A673 (cell line): ENCODE results near the gene ZNF3. TPM values are rescaled to one million over a fixed set of nuclear protein-coding genes. Genes with fewer than 3 reads are reported as not detected.

Source experiments
- BruUV-seq: library from RNA; stranded (reverse); fragments of 400-500 nt; replicated peaks from 2 replicates; lab custom pipeline; 2021; lab: Mats Ljungman, UMichigan
- CTCF ChIA-PET: fragments of 300-600 bp; sonication (Branson Sonifier 250); formaldehyde crosslinking; loops from one replicate; lab custom pipeline; 2022; ENCODE audit warnings: antibody characterized with exemption; lab: Charles Lee
- POLR2A ChIA-PET: fragments of 300-600 bp; sonication (Branson Sonifier 250); formaldehyde crosslinking; loops from one replicate; lab custom pipeline; 2022; ENCODE audit warnings: antibody characterized with exemption; ENCODE audit not compliant: low non-redundant PET; lab: Charles Lee
- DNase-seq: peaks from one replicate; pipeline ENCODE4 v3.0.0-alpha.2; 2015; ENCODE audit warnings: low spot score
- H3K27ac ChIP-seq: fragments of 200-600 bp; sonication (generic); 2 replicates; pipeline ENCODE4 v1.5.1; 2016; ENCODE audit warnings: mixed run types, low read depth, mild to moderate bottlenecking, mixed read lengths, antibody characterized with exemption, low read length; ENCODE audit not compliant: poor library complexity, severe bottlenecking
- H3K27me3 ChIP-seq: fragments of 200-600 bp; sonication (generic); replicated peaks from 2 replicates; pipeline ENCODE4 v1.6.1; 2017; ENCODE audit warnings: mixed run types, low read depth, mild to moderate bottlenecking, mixed read lengths, antibody characterized with exemption, low read length; ENCODE audit not compliant: insufficient read depth, poor library complexity
- H3K36me3 ChIP-seq: fragments of 200-600 bp; sonication (generic); 2 replicates; pipeline ENCODE4 v1.6.1; 2016; ENCODE audit warnings: mixed run types, mild to moderate bottlenecking, mixed read lengths, antibody characterized with exemption, low read length; ENCODE audit not compliant: insufficient read depth, poor library complexity, severe bottlenecking
- H3K4me1 ChIP-seq: fragments of 200-600 bp; sonication (generic); 2 replicates; pipeline ENCODE4 v1.6.1; 2017; ENCODE audit warnings: mixed run types, mild to moderate bottlenecking, mixed read lengths, antibody characterized with exemption, low read length; ENCODE audit not compliant: insufficient read depth, poor library complexity, severe bottlenecking
- H3K4me3 ChIP-seq: fragments of 200-600 bp; sonication (generic); 2 replicates; pipeline ENCODE4 v1.5.1; 2016; ENCODE audit warnings: low read depth, mixed run types, mild to moderate bottlenecking, mixed read lengths, low read length; ENCODE audit not compliant: poor library complexity, severe bottlenecking
- H3K9me3 ChIP-seq: fragments of 200-600 bp; sonication (generic); 2 replicates; pipeline ENCODE4 v1.6.1; 2016; ENCODE audit warnings: mixed run types, low read depth, mild to moderate bottlenecking, mixed read lengths, antibody characterized with exemption, low read length; ENCODE audit not compliant: poor library complexity, severe bottlenecking
- CTCF ChIP-seq: fragments of 300-800, 200-600 bp; sonication (generic); conservative IDR thresholded peaks from 2 replicates; pipeline ENCODE4 v1.5.1; 2017; ENCODE audit warnings: low read depth, mild to moderate bottlenecking, antibody characterized with exemption, low read length, moderate library complexity, mixed read lengths
- EZH2 ChIP-seq: fragments of 200-600 bp; sonication (generic); IDR thresholded peaks from 2 replicates; pipeline ENCODE4 v1.6.1; 2017; ENCODE audit warnings: borderline replicate concordance, low read depth, mild to moderate bottlenecking, mixed read lengths, antibody characterized with exemption, low read length; ENCODE audit not compliant: poor library complexity, severe bottlenecking
- intact Hi-C: fragments of 100-400 bp; cut with micrococcal nuclease; formaldehyde crosslinking; loops from one replicate; pipeline ENCODE4 v1.10.0; 2022; ENCODE audit not compliant: unreplicated experiment
- total RNA-seq: library from RNA; stranded (reverse); gene quantifications from 2 replicates; pipeline ENCODE4 v1.2.3, GENCODE V29; 2021

Gene ZNF3
- total RNA-seq, 1 experiment from 2014 or later = 50.2 TPM

DNA sequence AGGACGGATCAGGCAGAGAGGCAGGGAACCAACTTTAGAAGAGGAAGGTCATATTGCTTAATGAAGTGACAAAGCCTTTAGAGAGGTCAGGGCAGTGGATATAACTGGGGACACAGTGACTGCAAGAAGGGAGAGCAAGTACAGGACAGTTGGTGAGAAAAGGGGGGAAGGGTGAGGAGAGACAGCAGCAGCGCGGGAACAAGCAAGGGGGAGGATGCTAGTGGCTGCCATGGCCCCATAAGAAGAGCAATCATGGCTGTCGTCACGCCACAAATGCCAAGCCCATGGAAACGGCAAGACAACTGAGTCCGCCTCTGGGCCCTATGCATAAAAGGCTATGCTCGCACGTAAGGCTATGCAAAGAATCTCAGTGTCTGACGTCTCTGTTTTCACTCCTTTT, 9.1 kb downstream of the ZNF3 start:
- intact Hi-C loops = no loop called here
- peaks cover 88% of the 10 kb centered on the region for H3K36me3 ChIP-seq
- BruUV-seq = no TSS peak
- POLR2A ChIA-PET = no interaction called here
- peaks cover 54% of the 10 kb centered on the region for H3K9me3 ChIP-seq
- H3K4me1 ChIP-seq = no peaks in the 10 kb centered on the region
- no peak overlapping the region for H3K4me3 ChIP-seq
- CTCF ChIA-PET = no interaction called here
- no peak for TF ChIP-seq CTCF
- TF ChIP-seq EZH2 = no peak
- no peaks in the 10 kb centered on the region for H3K27me3 ChIP-seq
- DNase-seq = no peak
- no peak overlapping the region for H3K27ac ChIP-seq

GRCh38 chr7:100071018-100071723, 10.4 kb downstream of the ZNF3 start:
- H3K4me3 ChIP-seq = no peak overlapping the region
- TF ChIP-seq CTCF (no peak), EZH2 (no peak)
- BruUV-seq = no TSS peak
- H3K9me3 ChIP-seq = peaks cover 54% of the 10 kb centered on the region
- ChIA-PET POLR2A (no interaction called here), CTCF (no interaction called here)
- intact Hi-C loops = no loop called here
- no peaks in the 10 kb centered on the region for H3K27me3 ChIP-seq
- no peaks in the 10 kb centered on the region for H3K4me1 ChIP-seq
- peaks cover 75% of the 10 kb centered on the region for H3K36me3 ChIP-seq
- no peak for DNase-seq
- no peak overlapping the region for H3K27ac ChIP-seq

DNA sequence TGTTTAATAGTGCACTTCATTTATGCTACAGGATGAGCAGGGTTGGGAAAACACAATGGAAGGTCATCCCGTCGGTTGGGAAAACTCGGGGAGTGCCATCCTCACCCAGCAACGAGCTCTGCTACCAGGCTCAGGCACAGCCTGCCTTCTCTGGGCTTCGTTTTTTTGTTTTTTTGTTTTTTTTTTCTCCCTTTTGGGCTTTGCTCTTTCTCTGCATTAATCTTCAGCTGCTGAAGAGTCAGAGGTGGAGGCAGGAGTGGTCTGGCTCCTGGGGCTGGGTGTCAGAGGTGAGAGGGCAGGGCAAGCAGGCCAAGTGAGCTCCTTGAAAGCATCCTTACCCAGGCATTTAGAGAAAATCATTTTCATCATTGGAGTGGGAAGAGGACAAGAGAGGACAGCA, 11.5 kb downstream of the ZNF3 start:
- Histone ChIP-seq H3K9me3 (peaks cover 53% of the 10 kb centered on the region), H3K27me3 (no peaks in the 10 kb centered on the region), H3K4me3 (no peak overlapping the region), H3K36me3 (peaks cover 67% of the 10 kb centered on the region), H3K4me1 (no peaks in the 10 kb centered on the region), H3K27ac (no peak overlapping the region)
- TF ChIP-seq EZH2 = no peak
- no peak for TF ChIP-seq CTCF
- intact Hi-C loops = no loop called here
- DNase-seq = no peak
- ChIA-PET POLR2A (no interaction called here), CTCF (no interaction called here)
- BruUV-seq = no TSS peak
